Calu3 (cell line): ENCODE data around the gene CCDC159. TPM values are rescaled to one million over a fixed set of nuclear protein-coding genes. Genes with fewer than 3 reads are reported as not detected.
"Not testable (repeated sequence)": the region's sequence is repeated elsewhere in the genome, so short reads cannot be mapped to it uniquely, and the experiment has no call there.

Experiments used
- BruUV-seq: library from RNA; stranded (reverse); fragments of 400-500 nt; replicated peaks from 2 replicates; lab custom pipeline; 2021; lab: Mats Ljungman, UMichigan
- CTCF ChIA-PET: fragments of 300-600 bp; sonication (Branson Sonifier 250); formaldehyde crosslinking; loops from one replicate; lab custom pipeline; 2022; ENCODE audit warnings: antibody characterized with exemption; lab: Charles Lee
- DNase-seq: peaks from one replicate; pipeline ENCODE4 v3.0.0; 2022
- H3K27ac Mint-ChIP-seq: one replicate; pipeline ENCODE4 v1.8.0; 2022; ENCODE audit warnings: mixed read lengths; ENCODE audit not compliant: unreplicated experiment
- H3K27me3 Mint-ChIP-seq: one replicate; pipeline ENCODE4 v1.8.0; 2022; ENCODE audit warnings: mixed read lengths; ENCODE audit not compliant: unreplicated experiment
- H3K36me3 Mint-ChIP-seq: one replicate; pipeline ENCODE4 v1.8.0; 2022; ENCODE audit warnings: mild to moderate bottlenecking, moderate library complexity, mixed read lengths; ENCODE audit not compliant: insufficient read depth, unreplicated experiment
- H3K4me1 Mint-ChIP-seq: one replicate; pipeline ENCODE4 v1.8.0; 2022; ENCODE audit warnings: mild to moderate bottlenecking, low read depth, mixed read lengths; ENCODE audit not compliant: unreplicated experiment
- H3K4me3 Mint-ChIP-seq: one replicate; pipeline ENCODE4 v1.8.0; 2022; ENCODE audit warnings: mild to moderate bottlenecking, low read depth, moderate library complexity, mixed read lengths; ENCODE audit not compliant: unreplicated experiment
- H3K9me3 Mint-ChIP-seq: one replicate; pipeline ENCODE4 v1.8.0; 2022; ENCODE audit warnings: low read depth, mixed read lengths; ENCODE audit not compliant: unreplicated experiment
- CTCF ChIP-seq: fragments of 200-600 bp; IDR thresholded peaks from one replicate; pipeline ENCODE4 v1.8.0; 2022; ENCODE audit warnings: antibody characterized with exemption; ENCODE audit not compliant: unreplicated experiment
- intact Hi-C: fragments of 100-400 bp; cut with micrococcal nuclease; formaldehyde crosslinking; loops from one replicate; pipeline ENCODE4 v1.10.0; 2022; ENCODE audit not compliant: unreplicated experiment
- total RNA-seq: library from RNA; stranded (reverse); gene quantifications from 2 replicates; pipeline ENCODE4 v1.2.3, GENCODE V29; 2022

Gene CCDC159
- total RNA-seq, 1 experiment from 2014 or later, result 11.8 TPM

DNA sequence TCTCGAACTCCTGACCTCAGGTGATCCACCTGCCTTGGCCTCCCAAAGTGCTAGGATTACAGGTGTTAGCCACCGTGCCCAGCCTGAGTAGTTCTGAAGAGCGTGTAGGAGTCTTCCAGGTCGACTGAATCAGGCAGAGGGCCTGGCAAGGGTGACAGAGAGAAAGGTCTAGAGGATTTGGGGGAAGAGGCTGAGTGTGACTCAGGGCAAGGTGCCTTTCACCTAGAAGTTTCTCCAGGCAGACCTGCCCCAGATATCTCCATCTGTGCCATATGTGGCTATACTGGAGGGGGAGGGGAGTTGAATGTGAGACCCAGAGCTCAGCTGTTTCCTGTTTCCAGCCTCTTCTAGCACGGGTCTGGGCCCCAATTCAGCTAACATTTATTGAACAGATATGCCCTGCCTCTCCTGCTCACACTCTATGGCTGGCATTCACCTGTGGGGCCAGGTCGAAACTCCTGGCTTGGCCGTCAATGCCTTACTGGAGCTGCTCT, 1.3 kb downstream of the CCDC159 start:
- H3K4me3 Mint-ChIP-seq, result no peak overlapping the region
- H3K27ac Mint-ChIP-seq, result no peak overlapping the region
- CTCF ChIA-PET, result interaction anchor here (1.2 kb wide), 1 partner anchor 27 kb away, joined by 3 read pairs; no protein-coding TSS in a partner anchor
- intact Hi-C loops, result no loop called here
- no peak for DNase-seq
- no peaks in the 10 kb centered on the region for H3K27me3 Mint-ChIP-seq
- H3K36me3 Mint-ChIP-seq, result peaks cover 32% of the 10 kb centered on the region
- H3K9me3 Mint-ChIP-seq, result no peaks in the 10 kb centered on the region
- peaks cover 15% of the 10 kb centered on the region for H3K4me1 Mint-ChIP-seq
- TF ChIP-seq CTCF, result no peak
- BruUV-seq, result no TSS peak

- intact Hi-C loops, result no loop called here
- no TSS peak for BruUV-seq
- Mint-ChIP-seq H3K36me3 (peaks cover 35% of the 10 kb centered on the region), H3K9me3 (no peaks in the 10 kb centered on the region), H3K4me3 (no peak overlapping the region), H3K27me3 (no peaks in the 10 kb centered on the region), H3K27ac (no peak overlapping the region), H3K4me1 (peaks cover 15% of the 10 kb centered on the region)
- no peak for DNase-seq
- CTCF ChIA-PET, result no interaction called here
- no peak for TF ChIP-seq CTCF
These were observed 2.9 kb downstream of the CCDC159 start for GRCh38 chr19:11349171-11349570.

DNA sequence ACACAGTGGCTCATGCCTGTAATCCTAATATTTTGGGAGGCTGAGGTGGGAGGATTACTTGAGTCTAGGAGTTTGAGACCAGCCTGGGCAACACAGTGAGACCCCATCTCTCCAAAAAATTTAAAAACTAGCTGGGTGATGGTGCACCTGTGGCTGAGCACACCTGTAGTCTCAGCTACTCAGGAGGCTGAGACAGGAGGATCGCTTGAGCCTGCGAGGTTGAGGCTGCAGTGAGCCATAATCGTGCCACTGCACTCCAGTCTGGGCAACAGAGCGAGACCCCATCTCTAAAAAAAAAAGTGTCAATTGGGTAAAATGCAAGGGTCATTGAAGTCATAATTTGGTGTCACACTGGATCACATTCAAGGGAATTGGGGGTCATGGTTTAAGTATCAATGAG, 7.8 kb downstream of the CCDC159 start:
- intact Hi-C loops, BruUV-seq, H3K4me3 Mint-ChIP-seq, H3K9me3 Mint-ChIP-seq, DNase-seq, CTCF ChIA-PET, H3K27ac Mint-ChIP-seq, H3K4me1 Mint-ChIP-seq: not testable (repeated sequence)
- Mint-ChIP-seq H3K27me3 (peaks cover 28% of the 10 kb centered on the region), H3K36me3 (peaks cover 23% of the 10 kb centered on the region)

DNA sequence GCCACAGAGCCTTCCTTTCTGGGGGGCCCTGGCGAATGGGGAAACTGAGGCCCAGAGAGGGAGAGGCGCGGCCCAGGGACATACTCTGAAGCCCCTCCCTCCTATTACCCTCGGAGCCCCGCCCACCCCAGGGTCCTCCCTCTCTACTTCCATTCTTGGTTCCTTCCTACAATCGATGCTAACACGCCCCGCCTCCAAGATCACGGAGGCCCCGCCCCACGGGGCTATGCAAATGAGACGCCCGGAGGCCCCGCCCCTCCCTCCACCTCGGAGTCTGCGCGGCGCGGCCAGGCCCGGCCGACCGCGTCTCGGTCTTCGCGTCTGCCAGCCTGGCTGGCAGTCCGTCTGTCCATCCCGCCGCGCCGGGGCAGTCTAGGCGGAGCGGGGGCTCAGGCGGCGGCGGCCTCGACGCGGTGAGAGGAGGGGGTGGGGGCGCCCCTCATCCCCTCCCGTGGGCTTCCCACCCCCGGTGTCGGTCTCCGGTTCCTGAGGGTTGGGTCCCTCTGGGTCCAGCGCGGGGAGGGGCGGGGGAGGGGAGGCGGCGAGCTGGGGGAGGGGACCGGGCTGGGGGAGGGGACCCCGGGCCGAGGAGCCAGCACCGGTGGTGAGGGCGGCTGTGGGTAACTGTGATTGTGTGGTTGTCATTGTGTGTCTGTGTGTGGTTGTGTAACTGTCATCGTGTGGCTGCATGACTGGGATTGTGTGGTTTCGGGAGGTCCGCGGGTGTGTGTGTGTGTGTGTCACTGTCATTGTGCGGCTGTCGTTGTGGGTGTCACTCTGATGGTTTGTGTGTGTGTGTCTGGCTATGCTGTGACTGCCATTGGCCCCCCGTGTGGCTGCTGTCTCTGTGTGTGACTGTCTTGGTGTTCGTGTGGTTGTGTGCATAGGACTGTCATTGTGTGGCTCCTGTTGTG, 9.1 kb downstream of the CCDC159 start, which contains the start of gene PLPPR2:
Gene PLPPR2 (plus strand): TSS at position 273 of the 914 bp plus-strand sequence. CDS start 2,242 bp downstream, outside the sequence.
- peaks cover 8% of the 10 kb centered on the region for H3K4me1 Mint-ChIP-seq
- intact Hi-C loops, result no loop called here
- H3K36me3 Mint-ChIP-seq, result peaks cover 23% of the 10 kb centered on the region
- CTCF ChIA-PET, result interaction anchor here (0.6 kb wide), 1 partner anchor 10 kb away, joined by 3 read pairs; no protein-coding TSS in a partner anchor
- TF ChIP-seq CTCF, result no peak
- H3K4me3 Mint-ChIP-seq, result peak within 1 kb of the TSS; percentile 62
- peak; percentile 91 for DNase-seq
- peaks cover 37% of the 10 kb centered on the region for H3K27me3 Mint-ChIP-seq
- no TSS peak for BruUV-seq
- H3K27ac Mint-ChIP-seq, result peak within 1 kb of the TSS; percentile 54
- no peaks in the 10 kb centered on the region for H3K9me3 Mint-ChIP-seq
